GM10266 (cell line): Measurements from ENCODE around the gene AMER2.

Source experiments
- DNase-seq: peaks from one replicate; pipeline ENCODE4 v3.0.0; 2012; ENCODE audit errors: extremely low spot score
- CTCF ChIP-seq: IDR thresholded peaks from 2 replicates; pipeline ENCODE4 v1.5.1; 2012; ENCODE audit warnings: mild to moderate bottlenecking, low read depth; ENCODE audit not compliant: control insufficient read depth, insufficient read depth; ENCODE audit errors: missing control alignments

AMER2 gene

DNA sequence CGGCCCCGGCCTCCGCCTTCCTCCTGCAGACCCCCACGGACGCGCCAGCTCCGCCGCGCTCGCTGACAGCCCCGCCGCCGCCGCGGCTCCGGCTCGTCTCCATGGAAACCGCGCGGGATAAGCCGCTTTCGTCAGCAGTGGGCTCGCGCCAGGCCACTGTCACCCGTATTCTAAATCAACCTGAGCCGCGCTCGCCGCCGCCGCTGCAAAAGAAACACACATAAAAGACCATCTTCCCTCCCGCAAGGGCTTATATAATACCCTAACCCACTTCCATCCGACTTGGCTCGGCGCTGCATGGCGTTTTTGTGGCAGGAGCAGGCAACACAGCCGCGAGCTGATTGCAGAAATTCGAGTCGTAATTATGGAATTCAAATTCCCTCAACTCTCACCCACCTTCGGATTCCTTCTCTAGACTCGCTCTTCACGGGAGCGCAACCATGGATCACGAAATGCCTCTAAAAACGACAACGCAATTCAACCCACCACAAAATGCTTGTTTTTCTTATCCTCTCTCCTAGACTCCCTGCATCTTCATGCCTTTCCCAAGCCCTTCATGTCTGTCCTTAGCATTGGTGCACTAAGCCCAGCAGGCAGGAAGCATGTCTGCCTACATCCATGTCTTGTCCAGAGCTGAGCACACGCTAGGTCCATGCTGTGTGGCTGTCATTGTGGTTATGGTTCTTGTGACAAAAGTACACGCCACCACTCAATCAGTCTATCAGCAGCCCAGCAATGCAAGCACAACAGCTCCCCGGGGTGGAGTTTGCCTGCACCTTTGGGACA, at the start of gene AMER2:
Gene AMER2 (minus strand): TSS at position 772 of the 786 bp plus-strand sequence. CDS start 669 bp downstream, at position 103.
- peak; percentile 56 for DNase-seq
- no peak for TF ChIP-seq CTCF

GRCh38 chr13:25218019-25218418, 45.9 kb upstream of the AMER2 start:
- TF ChIP-seq CTCF = no peak
- DNase-seq = no peak

DNA sequence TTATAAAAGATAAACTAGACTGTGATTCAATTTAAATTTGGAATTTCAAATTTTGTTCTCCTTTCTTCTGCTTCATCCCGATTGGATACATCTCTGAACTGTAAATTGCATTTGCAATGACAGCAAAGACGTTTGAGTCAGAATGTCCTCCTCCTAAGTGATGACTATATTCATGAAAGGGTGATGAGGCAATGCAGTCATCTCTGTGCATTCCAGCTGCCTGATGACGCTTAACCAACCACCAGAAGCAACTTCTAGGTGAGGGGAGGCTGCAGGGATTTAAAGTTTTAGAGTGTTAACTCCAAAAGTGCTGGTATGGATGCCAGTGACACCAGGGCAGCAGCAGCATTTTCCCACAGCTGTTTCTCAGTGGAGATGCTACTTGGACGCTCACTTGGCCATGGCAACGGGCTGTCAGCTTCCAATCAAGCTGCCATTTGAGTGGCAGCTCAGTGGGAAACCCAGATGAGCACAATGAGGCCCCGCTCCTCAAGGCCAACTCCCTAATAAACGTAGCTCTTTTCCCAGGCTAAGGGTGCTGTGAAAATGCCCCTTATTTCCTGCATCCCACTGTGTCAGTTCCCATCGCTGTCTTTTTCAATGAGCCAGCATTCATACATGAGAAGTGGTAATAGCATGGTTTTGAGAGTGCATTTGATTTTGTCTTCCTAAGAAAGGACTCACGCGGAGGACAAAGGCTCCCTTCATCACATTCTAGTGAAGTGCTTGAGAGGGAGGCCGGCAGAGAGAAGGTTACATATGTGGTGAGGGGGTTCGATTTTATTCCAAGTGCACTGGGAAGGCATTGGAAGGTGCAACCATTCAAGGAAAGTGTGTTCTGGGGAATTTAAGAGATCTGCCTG, 45.2 kb upstream of the AMER2 start:
- no peak for TF ChIP-seq CTCF
- no peak for DNase-seq

DNA sequence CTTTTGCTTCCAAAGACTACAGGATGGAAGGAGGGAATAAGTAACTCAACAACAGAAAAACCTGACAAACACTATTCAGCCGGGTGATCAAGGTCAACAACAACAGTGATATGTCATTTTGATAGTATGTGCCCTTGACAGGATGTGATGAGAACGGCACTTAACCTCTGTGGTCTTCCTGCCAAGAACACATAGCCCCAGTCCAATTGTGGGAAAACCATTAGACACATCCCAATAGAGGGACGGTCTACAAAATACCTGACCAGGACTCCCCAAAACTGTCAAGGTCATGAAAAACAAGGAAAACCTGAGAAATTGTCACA, 43.1 kb upstream of the AMER2 start:
- no peak for DNase-seq
- TF ChIP-seq CTCF = no peak

DNA sequence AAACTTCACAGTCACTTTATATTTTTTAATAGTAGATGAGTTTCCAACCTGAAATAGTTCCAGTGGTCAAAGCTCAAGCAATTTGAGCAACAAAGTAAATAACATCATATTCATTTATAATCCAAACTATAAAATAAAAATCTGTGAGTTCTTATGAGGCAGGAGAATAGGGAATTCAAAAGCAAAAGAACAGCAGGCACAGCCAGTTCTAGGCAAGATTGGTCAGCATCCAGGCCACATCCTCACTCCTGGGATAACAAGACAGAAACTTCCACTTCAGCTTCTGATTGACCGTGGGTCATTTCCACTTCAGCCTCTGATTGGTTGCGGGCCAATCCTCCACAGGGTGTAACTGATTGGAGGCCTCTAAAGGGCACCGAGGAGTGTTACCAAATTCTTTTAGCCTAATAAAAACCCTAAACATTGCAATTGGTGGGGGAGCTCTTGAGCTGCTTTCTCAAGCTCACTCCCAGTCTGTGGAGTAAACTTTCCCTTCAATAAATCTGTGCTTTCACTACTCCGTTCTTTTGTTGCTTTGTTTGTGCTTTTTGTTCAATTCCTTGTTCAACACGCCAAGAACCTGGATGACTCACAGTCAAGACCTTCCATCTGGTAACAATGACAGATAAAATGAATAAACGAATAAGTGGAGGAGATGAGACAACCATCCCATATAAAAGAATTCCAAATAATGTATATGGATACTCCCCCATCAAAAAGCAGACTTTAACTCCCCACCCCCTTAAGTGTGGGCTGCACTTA, 42.6 kb upstream of the AMER2 start:
- DNase-seq = no peak
- no peak for TF ChIP-seq CTCF

DNA sequence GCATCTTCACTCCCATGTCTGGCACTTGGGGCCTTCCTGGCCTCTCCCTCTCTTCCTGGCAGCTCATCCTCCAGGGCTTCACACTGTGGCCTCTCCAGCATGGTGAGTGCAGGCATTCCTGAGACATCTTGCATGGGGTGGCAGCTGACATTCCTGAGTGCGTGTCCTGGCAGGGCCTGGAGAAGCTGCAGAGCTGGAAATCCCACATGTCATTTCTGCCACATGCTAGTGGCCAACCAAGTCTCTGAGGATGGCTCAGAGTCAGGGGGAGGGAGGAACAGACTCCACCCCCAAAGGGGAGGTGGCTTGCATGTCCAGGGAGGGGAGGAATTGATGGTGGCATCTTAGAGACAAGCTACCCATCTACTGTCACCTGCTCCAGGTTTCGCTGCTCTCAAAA, 41.6 kb upstream of the AMER2 start:
- no peak for DNase-seq
- no peak for TF ChIP-seq CTCF
